ENCODE data around the gene METTL26. TPM values are rescaled to one million over a fixed set of nuclear protein-coding genes. Genes with fewer than 3 reads are reported as not detected.
A peak's percentile ranks its signal among the peaks of the same experiment; 100 is the strongest.

The METTL26 gene
- total and polyA plus RNA-seq, 10 of the 15 experiments (the other 5 are each of a cell fraction or from before 2014, with no cell fraction given): 5.4 to 163 (median 79.3) TPM

DNA sequence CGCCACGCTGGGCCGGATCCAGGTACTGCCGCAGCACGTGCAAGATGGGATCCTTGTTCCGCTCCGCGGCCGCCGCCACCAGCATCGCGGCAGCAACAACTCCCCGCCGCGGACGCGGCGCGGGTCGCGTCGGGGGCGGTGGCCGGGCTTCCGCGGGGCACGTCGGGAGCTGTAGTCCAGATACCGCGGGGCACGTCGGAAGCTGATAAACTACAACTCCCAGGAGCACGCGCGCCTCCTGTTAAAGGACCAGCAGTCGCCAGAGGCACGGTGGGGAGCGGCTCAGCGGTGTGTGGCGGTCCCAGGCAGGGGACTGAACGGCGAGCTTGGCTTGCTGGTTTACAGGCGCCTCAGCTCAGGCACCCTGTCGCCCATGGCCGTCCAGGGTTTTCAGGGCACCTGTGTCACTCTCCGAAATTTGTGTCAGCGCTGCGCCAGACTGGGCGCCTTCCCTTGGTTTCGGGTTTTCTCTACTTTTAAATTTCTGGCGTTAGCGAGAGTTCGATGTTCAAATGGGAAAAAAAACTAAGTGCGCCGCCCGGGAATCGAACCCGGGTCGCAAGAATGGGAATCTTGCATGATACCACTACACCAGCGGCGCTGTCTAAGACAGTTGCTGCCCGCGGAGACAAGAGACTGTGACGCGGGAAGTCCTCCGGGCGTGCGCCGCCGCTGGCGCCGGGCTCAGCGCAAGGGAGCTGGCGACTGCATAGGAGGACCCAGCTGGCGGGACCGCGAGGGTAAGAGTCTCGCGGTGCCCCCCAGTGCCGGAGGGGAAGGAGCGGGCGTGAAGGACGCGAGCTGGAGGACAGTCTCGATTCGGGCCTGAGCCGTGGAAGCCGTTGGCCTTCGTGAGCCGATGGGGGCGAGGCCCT lies at the start of gene METTL26 (continued):
- no peak for TF ChIP-seq USF1 (IDR thresholded peaks at IDR 0.05; ENCODE audit: borderline replicate concordance, extremely low read length, insufficient read depth, low read depth, low read length)
- peak; percentile 49 to 69 for TF ChIP-seq IKZF2 (IDR thresholded peaks at IDR 0.05)
- no peak for TF ChIP-seq NFYB (IDR thresholded peaks at IDR 0.05; ENCODE audit: insufficient read depth, low read depth, low read length)
- TF ChIP-seq, protein P1, sequence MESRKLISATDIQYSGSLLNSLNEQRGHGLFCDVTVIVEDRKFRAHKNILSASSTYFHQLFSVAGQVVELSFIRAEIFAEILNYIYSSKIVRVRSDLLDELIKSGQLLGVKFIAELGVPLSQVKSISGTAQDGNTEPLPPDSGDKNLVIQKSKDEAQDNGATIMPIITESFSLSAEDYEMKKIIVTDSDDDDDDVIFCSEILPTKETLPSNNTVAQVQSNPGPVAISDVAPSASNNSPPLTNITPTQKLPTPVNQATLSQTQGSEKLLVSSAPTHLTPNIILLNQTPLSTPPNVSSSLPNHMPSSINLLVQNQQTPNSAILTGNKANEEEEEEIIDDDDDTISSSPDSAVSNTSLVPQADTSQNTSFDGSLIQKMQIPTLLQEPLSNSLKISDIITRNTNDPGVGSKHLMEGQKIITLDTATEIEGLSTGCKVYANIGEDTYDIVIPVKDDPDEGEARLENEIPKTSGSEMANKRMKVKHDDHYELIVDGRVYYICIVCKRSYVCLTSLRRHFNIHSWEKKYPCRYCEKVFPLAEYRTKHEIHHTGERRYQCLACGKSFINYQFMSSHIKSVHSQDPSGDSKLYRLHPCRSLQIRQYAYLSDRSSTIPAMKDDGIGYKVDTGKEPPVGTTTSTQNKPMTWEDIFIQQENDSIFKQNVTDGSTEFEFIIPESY (IDR thresholded peaks at IDR 0.05): no peak
- TF ChIP-seq RAD51 (IDR thresholded peaks at IDR 0.05): no peak
- TF ChIP-seq SREBF2 (IDR thresholded peaks at IDR 0.05; ENCODE audit: low read length): peak; percentile 96
- 0 out of 2 replicates have a peak, but pooled peaks have one; percentile 45 for TF ChIP-seq MEF2A (IDR thresholded peaks at IDR 0.05; ENCODE audit: insufficient read depth, low read depth, low read length)
- TF ChIP-seq IKZF1 (conservative IDR thresholded peaks at IDR 0.05): peak; percentile 99
- TF ChIP-seq ELK1 (IDR thresholded peaks at IDR 0.05; ENCODE audit: low read depth, low read length): peak; percentile 67; the same call in 1 of the 2 replicates
- no peak for TF ChIP-seq RBBP5 (conservative IDR thresholded peaks at IDR 0.05)
- TF ChIP-seq, protein P2, sequence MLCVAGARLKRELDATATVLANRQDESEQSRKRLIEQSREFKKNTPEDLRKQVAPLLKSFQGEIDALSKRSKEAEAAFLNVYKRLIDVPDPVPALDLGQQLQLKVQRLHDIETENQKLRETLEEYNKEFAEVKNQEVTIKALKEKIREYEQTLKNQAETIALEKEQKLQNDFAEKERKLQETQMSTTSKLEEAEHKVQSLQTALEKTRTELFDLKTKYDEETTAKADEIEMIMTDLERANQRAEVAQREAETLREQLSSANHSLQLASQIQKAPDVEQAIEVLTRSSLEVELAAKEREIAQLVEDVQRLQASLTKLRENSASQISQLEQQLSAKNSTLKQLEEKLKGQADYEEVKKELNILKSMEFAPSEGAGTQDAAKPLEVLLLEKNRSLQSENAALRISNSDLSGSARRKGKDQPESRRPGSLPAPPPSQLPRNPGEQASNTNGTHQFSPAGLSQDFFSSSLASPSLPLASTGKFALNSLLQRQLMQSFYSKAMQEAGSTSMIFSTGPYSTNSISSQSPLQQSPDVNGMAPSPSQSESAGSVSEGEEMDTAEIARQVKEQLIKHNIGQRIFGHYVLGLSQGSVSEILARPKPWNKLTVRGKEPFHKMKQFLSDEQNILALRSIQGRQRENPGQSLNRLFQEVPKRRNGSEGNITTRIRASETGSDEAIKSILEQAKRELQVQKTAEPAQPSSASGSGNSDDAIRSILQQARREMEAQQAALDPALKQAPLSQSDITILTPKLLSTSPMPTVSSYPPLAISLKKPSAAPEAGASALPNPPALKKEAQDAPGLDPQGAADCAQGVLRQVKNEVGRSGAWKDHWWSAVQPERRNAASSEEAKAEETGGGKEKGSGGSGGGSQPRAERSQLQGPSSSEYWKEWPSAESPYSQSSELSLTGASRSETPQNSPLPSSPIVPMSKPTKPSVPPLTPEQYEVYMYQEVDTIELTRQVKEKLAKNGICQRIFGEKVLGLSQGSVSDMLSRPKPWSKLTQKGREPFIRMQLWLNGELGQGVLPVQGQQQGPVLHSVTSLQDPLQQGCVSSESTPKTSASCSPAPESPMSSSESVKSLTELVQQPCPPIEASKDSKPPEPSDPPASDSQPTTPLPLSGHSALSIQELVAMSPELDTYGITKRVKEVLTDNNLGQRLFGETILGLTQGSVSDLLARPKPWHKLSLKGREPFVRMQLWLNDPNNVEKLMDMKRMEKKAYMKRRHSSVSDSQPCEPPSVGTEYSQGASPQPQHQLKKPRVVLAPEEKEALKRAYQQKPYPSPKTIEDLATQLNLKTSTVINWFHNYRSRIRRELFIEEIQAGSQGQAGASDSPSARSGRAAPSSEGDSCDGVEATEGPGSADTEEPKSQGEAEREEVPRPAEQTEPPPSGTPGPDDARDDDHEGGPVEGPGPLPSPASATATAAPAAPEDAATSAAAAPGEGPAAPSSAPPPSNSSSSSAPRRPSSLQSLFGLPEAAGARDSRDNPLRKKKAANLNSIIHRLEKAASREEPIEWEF (IDR thresholded peaks at IDR 0.05; ENCODE audit: insufficient replicate concordance, low read depth, low read length): no peak
- TF ChIP-seq, protein P3, sequence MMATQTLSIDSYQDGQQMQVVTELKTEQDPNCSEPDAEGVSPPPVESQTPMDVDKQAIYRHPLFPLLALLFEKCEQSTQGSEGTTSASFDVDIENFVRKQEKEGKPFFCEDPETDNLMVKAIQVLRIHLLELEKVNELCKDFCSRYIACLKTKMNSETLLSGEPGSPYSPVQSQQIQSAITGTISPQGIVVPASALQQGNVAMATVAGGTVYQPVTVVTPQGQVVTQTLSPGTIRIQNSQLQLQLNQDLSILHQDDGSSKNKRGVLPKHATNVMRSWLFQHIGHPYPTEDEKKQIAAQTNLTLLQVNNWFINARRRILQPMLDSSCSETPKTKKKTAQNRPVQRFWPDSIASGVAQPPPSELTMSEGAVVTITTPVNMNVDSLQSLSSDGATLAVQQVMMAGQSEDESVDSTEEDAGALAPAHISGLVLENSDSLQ (IDR thresholded peaks at IDR 0.05): peak; percentile 47; the same call in 1 of the 2 replicates
- no peak for TF ChIP-seq KAT2A (conservative IDR thresholded peaks at IDR 0.05; ENCODE audit: control insufficient read depth, low read depth, low read length)
- TF ChIP-seq FOS (IDR thresholded peaks at IDR 0.05; ENCODE audit: borderline replicate concordance, extremely low read depth, insufficient read length): no peak
- no peak for TF ChIP-seq ZNF622 (IDR thresholded peaks at IDR 0.05)
- TF ChIP-seq SRF (IDR thresholded peaks at IDR 0.05; ENCODE audit: low read depth in 2 of 2, low read length in 2 of 2): no peak
- no peak for TF ChIP-seq FOXM1 (IDR thresholded peaks at IDR 0.05; ENCODE audit: low read depth, low read length)
- peak; percentile 80 for TF ChIP-seq TBL1XR1 (IDR thresholded peaks at IDR 0.05; ENCODE audit: low read depth, low read length)
- TF ChIP-seq ESRRA (IDR thresholded peaks at IDR 0.05; ENCODE audit: low read length): no peak; the same call in 1 of the 2 replicates

All from GM12878 (cell line).